Hematopoietic multipotent progenitor cell (in vitro differentiated cells): ENCODE data around the gene HPCAL4. TPM values are rescaled to one million over a fixed set of nuclear protein-coding genes. Genes with fewer than 3 reads are reported as not detected.
A peak's percentile ranks its signal among the peaks of the same experiment; 100 is the strongest.

Experiments
- DNase-seq, 3 donors: peaks; one replicate each; pipeline ENCODE4 v3.0.0-alpha.2; 2011 to 2015; ENCODE audit warnings: low read depth in 2 of 3, low spot score in 2 of 3
- total RNA-seq: library from RNA; depleted of rRNA; stranded (reverse); fragments of >200 nt; gene quantifications from one replicate; pipeline ENCODE4 v1.2.3, GENCODE V29; 2012

Gene HPCAL4
- total RNA-seq, 1 donor: 0.27 TPM

- DNase-seq: no peak
Observed at GRCh38 chr1:39678889-39679288, 12.3 kb downstream of the HPCAL4 start.

GRCh38 chr1:39677645-39678044, 13.6 kb downstream of the HPCAL4 start:
- DNase-seq: no peak

- no peak for DNase-seq
Observed at GRCh38 chr1:39676948-39677548, 14.2 kb downstream of the HPCAL4 start.

GRCh38 chr1:39675220-39675619, 16.0 kb downstream of the HPCAL4 start:
- DNase-seq: no peak

GRCh38 chr1:39673215-39673614, 18.0 kb downstream of the HPCAL4 start:
- DNase-seq: no peak

GRCh38 chr1:39672551-39672947, 18.7 kb downstream of the HPCAL4 start:
- DNase-seq: no peak

- peak in 1 of 3 donors; percentile 27 for DNase-seq
Observed at GRCh38 chr1:39671793-39672550, 19.3 kb downstream of the HPCAL4 start, which contains the start of gene NT5C1A. NT5C1A (minus strand) TSS chr1:39672107; CDS start chr1:39672038, 69 bp downstream.

GRCh38 chr1:39671433-39671792, 19.8 kb downstream of the HPCAL4 start:
- DNase-seq: no peak

- DNase-seq: no peak
Observed at GRCh38 chr1:39670689-39671088, 20.5 kb downstream of the HPCAL4 start.

- no peak for DNase-seq
Observed at GRCh38 chr1:39668894-39669293, 22.3 kb downstream of the HPCAL4 start.

GRCh38 chr1:39668111-39668510, 23.1 kb downstream of the HPCAL4 start:
- no peak for DNase-seq

- DNase-seq: no peak
Observed at GRCh38 chr1:39666772-39667171, 24.5 kb downstream of the HPCAL4 start.

- DNase-seq: no peak
Observed at GRCh38 chr1:39663559-39663958, 27.7 kb downstream of the HPCAL4 start.

GRCh38 chr1:39662861-39663260, 28.4 kb downstream of the HPCAL4 start:
- DNase-seq: no peak

- no peak for DNase-seq
Observed at GRCh38 chr1:39659538-39659937, 31.7 kb downstream of the HPCAL4 start.

- no peak for DNase-seq
Observed at GRCh38 chr1:39659110-39659509, 32.1 kb downstream of the HPCAL4 start.

GRCh38 chr1:39657923-39658485, 33.2 kb downstream of the HPCAL4 start:
- DNase-seq: peak in 2 of 3 donors; percentile 63 to 83

GRCh38 chr1:39657402-39657801, 33.8 kb downstream of the HPCAL4 start:
- DNase-seq: no peak

GRCh38 chr1:39656391-39656790, 34.8 kb downstream of the HPCAL4 start:
- no peak for DNase-seq

GRCh38 chr1:39655578-39656268, 35.5 kb downstream of the HPCAL4 start:
- DNase-seq: no peak

- no peak for DNase-seq
Observed at GRCh38 chr1:39654291-39654690, 36.9 kb downstream of the HPCAL4 start.
